ENCODE measurements around the gene KDM7A. TPM values are rescaled to one million over a fixed set of nuclear protein-coding genes. Genes with fewer than 3 reads are reported as not detected.

The KDM7A gene
- total RNA-seq, 4 donors from 2014 or later = 59.0 to 108 (median 66.9) TPM

DNA sequence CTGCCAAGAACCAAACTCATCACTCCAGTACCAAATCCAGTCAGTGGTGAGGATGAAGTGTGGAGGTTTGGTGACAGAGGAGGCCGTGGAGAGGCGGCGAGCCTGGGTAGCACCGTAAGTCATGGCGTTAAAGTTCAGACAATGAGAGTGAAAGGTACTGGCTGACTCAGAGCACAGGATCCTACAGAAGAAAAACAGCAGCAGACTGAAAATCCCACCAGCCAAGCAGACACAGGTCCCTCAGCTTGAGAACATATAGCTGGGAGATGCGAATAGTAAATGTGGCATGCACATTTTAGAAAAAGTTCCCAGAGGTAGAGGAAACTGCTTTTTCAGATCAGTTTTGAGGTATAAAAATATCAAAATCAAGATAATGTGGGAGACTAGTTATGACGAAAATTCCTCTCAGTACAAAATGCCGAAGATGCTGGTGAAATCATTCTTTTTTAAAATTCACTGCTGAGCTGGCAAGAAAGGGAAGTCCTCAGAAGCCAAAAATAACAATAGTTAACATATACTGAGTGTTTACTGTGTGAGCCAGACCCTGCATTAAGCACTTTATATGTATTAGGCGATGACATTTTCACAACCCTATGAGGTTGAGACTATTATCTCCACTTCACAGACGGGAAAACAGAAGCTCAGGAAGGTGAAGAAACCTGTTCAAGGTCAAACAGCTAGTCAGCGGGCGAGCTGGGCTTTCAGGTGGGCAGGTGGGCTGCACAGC lies 135.0 kb downstream of the KDM7A start:
- no peak for TF ChIP-seq POLR2A (IDR thresholded peaks at IDR 0.05)
- TF ChIP-seq, protein P1, sequence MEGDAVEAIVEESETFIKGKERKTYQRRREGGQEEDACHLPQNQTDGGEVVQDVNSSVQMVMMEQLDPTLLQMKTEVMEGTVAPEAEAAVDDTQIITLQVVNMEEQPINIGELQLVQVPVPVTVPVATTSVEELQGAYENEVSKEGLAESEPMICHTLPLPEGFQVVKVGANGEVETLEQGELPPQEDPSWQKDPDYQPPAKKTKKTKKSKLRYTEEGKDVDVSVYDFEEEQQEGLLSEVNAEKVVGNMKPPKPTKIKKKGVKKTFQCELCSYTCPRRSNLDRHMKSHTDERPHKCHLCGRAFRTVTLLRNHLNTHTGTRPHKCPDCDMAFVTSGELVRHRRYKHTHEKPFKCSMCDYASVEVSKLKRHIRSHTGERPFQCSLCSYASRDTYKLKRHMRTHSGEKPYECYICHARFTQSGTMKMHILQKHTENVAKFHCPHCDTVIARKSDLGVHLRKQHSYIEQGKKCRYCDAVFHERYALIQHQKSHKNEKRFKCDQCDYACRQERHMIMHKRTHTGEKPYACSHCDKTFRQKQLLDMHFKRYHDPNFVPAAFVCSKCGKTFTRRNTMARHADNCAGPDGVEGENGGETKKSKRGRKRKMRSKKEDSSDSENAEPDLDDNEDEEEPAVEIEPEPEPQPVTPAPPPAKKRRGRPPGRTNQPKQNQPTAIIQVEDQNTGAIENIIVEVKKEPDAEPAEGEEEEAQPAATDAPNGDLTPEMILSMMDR (IDR thresholded peaks at IDR 0.05 in 4 of 5, conservative IDR thresholded peaks at IDR 0.05 in 1 of 5) = no peak
- Histone ChIP-seq H3K4me3 (no peak overlapping the region), H3K4me1 (no peaks in the 10 kb centered on the region), H3K36me3 (no peaks in the 10 kb centered on the region), H3K9me3 (no peaks in the 10 kb centered on the region), H3K27ac (no peak overlapping the region), H3K27me3 (no peaks in the 10 kb centered on the region)
- ATAC-seq = no peak
- in situ Hi-C loops (cut with MboI; ENCODE audit: low sequenced_read_pairs in 4 of 4) = no loop called here
- intact Hi-C loops (cut with DNase I; ENCODE audit: low total_unique reads) = no loop called here
- no peak for DNase-seq

DNA sequence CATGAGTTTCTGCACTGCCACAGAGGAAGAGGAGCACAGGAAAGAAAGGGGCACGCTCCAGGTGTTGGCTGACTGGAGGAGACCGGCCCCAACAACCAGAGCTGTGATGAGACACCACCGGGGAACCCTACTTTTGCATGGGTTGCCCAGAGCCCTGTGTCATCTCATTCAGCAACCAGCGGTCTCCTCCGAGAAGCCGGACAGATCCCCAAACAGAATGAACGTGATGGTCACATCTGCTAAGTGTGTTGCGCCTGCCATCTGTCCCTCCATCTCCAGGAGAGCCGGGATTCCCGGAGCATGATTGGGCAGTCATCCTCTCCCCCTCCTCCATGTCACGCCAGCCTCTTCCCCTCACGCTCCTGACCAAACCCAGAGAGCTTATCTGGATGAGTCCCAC lies 136.9 kb downstream of the KDM7A start:
- Histone ChIP-seq H3K27ac (no peak overlapping the region), H3K9me3 (no peaks in the 10 kb centered on the region), H3K27me3 (no peaks in the 10 kb centered on the region), H3K4me1 (no peaks in the 10 kb centered on the region), H3K36me3 (no peaks in the 10 kb centered on the region), H3K4me3 (no peak overlapping the region)
- in situ Hi-C loops (cut with MboI; ENCODE audit: low sequenced_read_pairs in 4 of 4) = no loop called here
- intact Hi-C loops (cut with DNase I; ENCODE audit: low total_unique reads) = no loop called here
- TF ChIP-seq POLR2A (IDR thresholded peaks at IDR 0.05) = no peak
- TF ChIP-seq, protein P1 (IDR thresholded peaks at IDR 0.05 in 4 of 5, conservative IDR thresholded peaks at IDR 0.05 in 1 of 5) = no peak
- ATAC-seq = no peak
- no peak for DNase-seq

DNA sequence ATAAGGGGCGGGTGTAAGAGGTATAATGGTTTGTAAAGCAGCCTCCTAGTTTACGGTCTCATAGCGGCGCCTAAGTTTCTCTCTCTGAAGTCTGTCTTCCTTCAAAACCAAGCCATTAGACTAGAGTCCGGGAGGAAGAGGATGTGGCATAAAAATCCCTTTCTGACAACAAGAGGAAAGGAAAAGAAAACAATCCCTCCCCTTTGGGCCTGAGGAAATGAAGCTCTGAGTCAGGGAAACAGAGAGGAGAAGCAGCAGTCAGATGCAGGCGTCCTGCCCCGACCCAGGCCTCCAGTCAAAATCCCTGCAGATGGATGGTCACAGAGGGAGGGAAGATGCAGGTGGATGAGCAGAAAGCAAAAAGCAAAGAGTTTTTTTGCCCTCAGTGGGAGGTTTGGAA lies 137.7 kb downstream of the KDM7A start:
- no peaks in the 10 kb centered on the region for H3K27me3 ChIP-seq
- H3K9me3 ChIP-seq = no peaks in the 10 kb centered on the region
- no peak overlapping the region for H3K4me3 ChIP-seq
- no peaks in the 10 kb centered on the region for H3K4me1 ChIP-seq
- no peak for DNase-seq
- no peak overlapping the region for H3K27ac ChIP-seq
- no peak for TF ChIP-seq POLR2A (IDR thresholded peaks at IDR 0.05)
- TF ChIP-seq, protein P1 (IDR thresholded peaks at IDR 0.05 in 4 of 5, conservative IDR thresholded peaks at IDR 0.05 in 1 of 5) = no peak
- ATAC-seq = no peak
- intact Hi-C loops (cut with DNase I; ENCODE audit: low total_unique reads) (no loop called here), in situ Hi-C loops (cut with MboI; ENCODE audit: low sequenced_read_pairs in 4 of 4) (no loop called here)
- no peaks in the 10 kb centered on the region for H3K36me3 ChIP-seq

DNA sequence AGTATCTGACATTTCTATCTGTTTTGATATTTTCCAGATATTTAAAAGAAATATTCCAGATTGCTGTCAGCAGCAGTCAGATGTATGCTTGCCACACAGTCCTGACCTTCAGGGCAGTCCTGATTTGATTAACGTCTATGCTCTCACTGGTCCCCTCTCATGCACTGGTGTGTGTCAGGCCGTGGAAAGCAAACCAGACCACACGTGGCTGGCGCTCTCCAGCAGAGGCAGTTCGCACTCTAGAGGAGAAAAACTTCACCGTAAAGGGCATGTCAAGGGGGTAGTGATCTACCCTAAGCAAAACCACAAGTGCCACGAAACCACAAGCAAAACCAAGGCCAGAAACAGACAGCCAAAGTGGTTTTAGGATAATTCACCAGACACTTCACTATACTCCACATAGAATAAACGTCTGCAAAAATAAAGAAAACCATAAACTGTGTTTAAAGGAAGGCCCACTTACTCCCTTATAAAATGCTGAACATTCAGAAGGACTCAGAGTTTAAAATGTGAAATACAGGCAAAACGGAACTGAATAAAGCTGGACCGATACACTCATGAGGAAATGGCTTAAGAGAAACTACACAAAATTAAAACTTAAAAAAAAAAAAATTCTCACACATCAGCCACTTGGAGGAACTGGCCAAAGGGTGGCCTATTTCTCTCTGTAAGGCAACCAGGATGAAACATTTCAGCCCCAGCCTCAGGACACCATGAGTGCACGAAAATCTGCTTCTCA lies 140.4 kb downstream of the KDM7A start:
- ATAC-seq (no peak), DNase-seq (no peak)
- in situ Hi-C loops (cut with MboI; ENCODE audit: low sequenced_read_pairs in 4 of 4) (no loop called here), intact Hi-C loops (cut with DNase I; ENCODE audit: low total_unique reads) (no loop called here)
- no peaks in the 10 kb centered on the region for H3K27me3 ChIP-seq
- no peak overlapping the region for H3K27ac ChIP-seq
- TF ChIP-seq POLR2A (IDR thresholded peaks at IDR 0.05) = no peak
- TF ChIP-seq, protein P1 (IDR thresholded peaks at IDR 0.05 in 4 of 5, conservative IDR thresholded peaks at IDR 0.05 in 1 of 5) = no peak
- H3K4me3 ChIP-seq = no peak overlapping the region
- no peaks in the 10 kb centered on the region for H3K4me1 ChIP-seq
- no peaks in the 10 kb centered on the region for H3K9me3 ChIP-seq
- no peaks in the 10 kb centered on the region for H3K36me3 ChIP-seq

Data from gastrocnemius medialis (tissue), 4 donors.